GM12864 (cell line): ENCODE results near the gene SLC38A11.
"Not testable (repeated sequence)": the region's sequence is repeated elsewhere in the genome, so short reads cannot be mapped to it uniquely, and the experiment has no call there.

Experiments
- DNase-seq: peaks from one replicate; pipeline ENCODE4 v3.0.0-alpha.2; 2011; ENCODE audit warnings: low read depth
- H3K4me3 ChIP-seq: 2 replicates; pipeline ENCODE4 v1.5.1; 2011; ENCODE audit warnings: mild to moderate bottlenecking, low read depth, low read length, control low read depth
- TF ChIP-seq, protein P1 (sequence below): IDR thresholded peaks from 2 replicates; pipeline ENCODE4 v1.5.1; 2011; ENCODE audit warnings: low read depth, mild to moderate bottlenecking, moderate library complexity, low read length, control low read depth, inconsistent platforms; ENCODE audit errors: missing control alignments

SLC38A11 gene, protein sequence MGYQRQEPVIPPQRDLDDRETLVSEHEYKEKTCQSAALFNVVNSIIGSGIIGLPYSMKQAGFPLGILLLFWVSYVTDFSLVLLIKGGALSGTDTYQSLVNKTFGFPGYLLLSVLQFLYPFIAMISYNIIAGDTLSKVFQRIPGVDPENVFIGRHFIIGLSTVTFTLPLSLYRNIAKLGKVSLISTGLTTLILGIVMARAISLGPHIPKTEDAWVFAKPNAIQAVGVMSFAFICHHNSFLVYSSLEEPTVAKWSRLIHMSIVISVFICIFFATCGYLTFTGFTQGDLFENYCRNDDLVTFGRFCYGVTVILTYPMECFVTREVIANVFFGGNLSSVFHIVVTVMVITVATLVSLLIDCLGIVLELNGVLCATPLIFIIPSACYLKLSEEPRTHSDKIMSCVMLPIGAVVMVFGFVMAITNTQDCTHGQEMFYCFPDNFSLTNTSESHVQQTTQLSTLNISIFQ

DNA sequence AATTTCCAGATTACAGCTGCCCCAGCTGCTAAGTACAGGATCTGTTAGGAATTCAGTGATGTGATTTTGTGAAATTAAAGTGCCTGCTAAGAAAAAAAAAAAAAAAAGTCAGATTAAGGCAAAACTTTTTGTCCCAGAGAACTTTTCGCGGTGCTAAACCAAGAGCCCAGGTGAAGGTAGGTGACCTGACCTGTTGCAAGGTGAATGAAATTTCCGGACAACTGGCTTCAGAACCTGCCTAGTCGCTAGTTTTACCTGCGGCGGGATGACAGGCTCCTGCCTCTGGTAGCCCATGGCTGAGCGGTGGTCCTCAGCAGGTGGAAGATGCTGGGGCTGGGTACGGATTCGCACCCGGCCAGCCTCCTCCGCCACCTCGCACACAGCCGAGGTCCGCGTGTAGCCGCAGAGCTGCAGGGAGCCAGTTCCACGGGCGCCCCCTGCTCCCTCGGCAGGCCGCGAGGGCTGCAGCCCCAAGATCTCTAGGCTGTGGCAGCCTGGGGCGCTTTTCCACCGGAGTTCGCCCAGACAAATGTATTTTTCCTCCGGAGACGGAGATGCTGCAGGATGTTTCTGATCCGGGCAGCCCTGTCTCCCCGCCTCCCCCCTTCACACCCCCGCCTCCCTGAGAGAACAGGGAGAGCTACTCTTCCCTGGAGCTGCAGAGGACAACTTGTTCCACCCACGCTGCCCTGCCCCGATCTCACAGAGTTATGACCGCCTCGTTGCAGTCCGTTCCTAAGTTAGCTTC is at the start of gene SLC38A11:
Gene SLC38A11 (minus strand): TSS at position 572 of the 748 bp plus-strand sequence. CDS start 278 bp downstream, at position 294.
- no peak for DNase-seq
- TF ChIP-seq, protein P1, sequence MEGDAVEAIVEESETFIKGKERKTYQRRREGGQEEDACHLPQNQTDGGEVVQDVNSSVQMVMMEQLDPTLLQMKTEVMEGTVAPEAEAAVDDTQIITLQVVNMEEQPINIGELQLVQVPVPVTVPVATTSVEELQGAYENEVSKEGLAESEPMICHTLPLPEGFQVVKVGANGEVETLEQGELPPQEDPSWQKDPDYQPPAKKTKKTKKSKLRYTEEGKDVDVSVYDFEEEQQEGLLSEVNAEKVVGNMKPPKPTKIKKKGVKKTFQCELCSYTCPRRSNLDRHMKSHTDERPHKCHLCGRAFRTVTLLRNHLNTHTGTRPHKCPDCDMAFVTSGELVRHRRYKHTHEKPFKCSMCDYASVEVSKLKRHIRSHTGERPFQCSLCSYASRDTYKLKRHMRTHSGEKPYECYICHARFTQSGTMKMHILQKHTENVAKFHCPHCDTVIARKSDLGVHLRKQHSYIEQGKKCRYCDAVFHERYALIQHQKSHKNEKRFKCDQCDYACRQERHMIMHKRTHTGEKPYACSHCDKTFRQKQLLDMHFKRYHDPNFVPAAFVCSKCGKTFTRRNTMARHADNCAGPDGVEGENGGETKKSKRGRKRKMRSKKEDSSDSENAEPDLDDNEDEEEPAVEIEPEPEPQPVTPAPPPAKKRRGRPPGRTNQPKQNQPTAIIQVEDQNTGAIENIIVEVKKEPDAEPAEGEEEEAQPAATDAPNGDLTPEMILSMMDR = no peak
- H3K4me3 ChIP-seq = no peak within 1 kb of the TSS

DNA sequence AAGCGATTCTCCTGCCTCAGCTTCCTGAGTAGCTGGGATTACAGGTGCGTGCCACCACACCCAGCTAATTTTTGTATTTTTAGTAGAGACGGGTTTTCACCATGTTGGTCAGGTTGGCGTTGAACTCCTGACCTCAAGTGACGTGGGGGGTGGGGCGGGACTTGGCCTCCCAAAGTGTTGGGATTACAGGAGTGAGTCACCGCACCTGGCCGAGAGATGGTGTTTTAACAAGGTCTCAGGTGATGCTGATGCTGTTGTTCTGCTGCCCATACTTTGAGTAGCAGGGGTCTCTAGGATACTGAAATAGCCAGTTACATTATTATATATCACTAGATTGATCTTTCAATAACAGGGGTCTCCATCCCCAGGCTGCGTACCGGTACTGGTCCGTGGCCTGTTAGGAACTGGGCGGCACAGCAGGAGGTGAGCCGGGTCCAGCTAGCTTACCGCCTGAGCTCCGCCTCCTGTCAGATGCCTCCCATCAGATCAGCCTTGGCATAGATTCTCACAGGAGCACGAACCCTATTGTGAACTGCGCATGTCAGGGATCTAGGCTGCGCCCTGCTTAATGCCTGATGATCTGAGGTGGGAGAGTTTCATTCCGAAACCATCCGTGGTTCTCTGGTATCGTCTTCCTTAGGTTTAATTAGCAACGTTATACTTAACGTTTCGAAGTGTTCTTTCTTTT is 48.3 kb upstream of the SLC38A11 start:
- H3K4me3 ChIP-seq = no peak overlapping the region
- DNase-seq = no peak
- TF ChIP-seq, protein P1 = no peak

DNA sequence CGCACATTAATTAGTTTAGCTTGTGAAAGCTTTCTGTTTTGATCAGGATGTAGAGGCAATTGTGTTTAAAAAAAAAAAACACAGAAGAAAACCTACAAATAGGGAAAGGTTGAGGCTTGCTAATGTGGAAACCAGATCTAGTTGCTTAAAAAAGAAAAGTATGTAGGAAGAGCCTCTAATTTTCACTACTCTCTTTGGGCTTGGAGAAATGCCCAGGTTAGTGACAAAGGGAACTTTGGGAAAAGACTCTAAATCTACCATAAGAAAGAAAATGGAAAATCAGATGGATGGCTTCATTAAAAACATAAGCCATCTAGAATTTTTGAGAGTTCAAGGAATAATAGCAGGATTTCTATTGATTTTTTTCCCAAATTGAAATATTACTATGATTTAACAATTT is 47.3 kb upstream of the SLC38A11 start:
- H3K4me3 ChIP-seq = no peak overlapping the region
- no peak for DNase-seq
- TF ChIP-seq, protein P1 = no peak

DNA sequence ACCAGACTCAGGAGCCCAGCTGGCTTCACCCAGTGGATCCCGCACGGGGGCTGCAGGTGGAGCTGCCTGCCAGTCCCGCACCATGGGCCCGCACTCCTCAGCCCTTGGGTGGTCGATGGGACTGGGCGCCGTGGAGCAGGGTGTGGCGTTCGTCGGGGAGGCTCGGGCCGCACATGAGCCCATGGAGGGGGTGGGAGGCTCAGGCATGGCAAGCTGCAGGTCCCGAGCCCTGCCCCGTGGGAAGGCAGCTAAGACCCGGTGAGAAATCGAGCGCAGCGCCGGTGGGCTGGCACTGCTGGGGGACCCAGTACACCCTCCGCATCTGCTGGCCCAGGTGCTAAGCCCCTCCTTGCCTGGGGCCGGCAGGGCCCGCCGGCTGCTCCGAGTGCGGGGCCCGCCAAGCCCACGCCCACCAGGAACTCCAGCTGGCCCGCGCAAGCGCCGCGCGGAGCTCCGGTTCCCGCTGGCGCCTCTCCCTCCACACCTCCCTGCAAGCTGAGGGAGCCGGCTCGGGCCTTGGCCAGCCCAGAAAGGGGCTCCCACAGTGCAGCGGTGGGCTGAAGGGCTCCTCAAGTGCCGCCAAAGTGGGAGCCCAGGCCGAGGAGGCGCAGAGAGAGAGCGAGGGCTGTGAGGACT is 39.5 kb upstream of the SLC38A11 start:
- not testable (repeated sequence) for H3K4me3 ChIP-seq, DNase-seq

DNA sequence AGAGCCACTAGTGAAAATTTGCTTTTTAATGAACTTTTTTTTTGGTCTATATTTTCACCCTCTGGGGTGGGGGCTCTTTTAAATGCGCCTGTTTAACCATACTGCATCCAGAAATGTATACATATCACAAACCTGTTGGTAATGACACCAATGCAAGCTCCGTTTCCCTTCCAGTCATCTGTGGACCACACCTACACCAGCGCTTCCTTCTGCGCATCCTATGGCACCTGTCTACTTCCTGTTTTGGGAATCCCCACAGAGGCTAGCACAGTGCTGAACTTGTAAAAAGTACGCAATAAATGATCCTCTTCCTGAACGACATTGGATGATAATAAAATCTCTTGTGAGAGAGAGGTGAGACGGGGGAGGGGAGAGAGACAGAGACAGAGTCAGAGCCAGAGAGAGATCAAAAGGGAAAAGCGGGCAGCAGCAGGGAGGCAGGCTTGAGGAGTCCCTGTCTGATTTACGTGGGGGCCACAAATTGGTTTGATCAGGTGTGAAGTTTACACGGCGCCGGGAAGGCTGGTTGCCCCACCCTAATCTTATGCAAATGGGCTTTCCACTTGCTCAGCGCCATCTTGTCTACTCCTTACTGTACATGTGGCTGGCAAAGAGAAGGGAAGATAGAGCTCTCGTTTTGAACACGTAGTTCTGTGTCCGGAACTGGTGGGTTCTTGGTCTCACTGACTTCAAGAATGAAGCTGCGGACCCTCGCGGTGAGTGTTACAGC is 38.1 kb upstream of the SLC38A11 start:
- no peak for DNase-seq
- no peak overlapping the region for H3K4me3 ChIP-seq
- TF ChIP-seq, protein P1 = no peak

DNA sequence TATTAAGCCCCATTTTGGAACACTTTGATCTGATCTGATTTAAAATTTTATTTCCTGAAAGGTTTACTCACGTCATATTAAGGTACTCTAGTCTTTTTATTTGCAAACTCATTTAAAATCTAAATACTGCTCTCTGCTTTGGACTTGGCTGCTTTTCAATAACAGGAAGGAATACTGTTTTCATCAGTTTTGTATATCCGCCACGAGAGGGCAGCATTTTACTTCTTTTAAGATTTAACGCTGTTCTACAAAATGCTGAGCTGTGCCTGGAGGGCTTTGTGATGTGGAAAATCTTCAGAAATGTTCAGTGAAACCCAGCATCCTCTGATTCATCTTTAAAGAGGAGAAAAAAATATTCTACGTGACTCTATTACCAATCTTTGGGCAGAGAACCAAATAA is 37.5 kb upstream of the SLC38A11 start:
- H3K4me3 ChIP-seq = no peak overlapping the region
- DNase-seq = peak; percentile 29
- TF ChIP-seq, protein P1 = peak; percentile 38

DNA sequence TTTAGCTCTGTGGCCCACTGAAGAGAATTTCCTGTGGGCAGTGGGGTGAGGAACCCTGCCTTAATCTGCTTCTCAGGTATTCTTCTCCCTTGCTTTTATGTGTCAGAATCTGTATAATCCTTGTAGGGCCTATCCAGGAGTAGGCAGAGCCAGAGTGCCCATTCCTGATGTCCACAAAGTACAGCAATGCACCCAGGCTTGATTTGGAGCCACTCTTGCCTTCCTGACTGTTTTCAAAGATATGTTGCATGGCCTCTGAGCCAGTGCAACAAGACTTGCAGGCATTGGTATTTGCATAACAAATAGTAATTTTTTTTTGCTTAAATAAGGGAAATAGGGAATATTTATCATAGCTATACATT is 36.7 kb upstream of the SLC38A11 start:
- DNase-seq, H3K4me3 ChIP-seq: not testable (repeated sequence)

DNA sequence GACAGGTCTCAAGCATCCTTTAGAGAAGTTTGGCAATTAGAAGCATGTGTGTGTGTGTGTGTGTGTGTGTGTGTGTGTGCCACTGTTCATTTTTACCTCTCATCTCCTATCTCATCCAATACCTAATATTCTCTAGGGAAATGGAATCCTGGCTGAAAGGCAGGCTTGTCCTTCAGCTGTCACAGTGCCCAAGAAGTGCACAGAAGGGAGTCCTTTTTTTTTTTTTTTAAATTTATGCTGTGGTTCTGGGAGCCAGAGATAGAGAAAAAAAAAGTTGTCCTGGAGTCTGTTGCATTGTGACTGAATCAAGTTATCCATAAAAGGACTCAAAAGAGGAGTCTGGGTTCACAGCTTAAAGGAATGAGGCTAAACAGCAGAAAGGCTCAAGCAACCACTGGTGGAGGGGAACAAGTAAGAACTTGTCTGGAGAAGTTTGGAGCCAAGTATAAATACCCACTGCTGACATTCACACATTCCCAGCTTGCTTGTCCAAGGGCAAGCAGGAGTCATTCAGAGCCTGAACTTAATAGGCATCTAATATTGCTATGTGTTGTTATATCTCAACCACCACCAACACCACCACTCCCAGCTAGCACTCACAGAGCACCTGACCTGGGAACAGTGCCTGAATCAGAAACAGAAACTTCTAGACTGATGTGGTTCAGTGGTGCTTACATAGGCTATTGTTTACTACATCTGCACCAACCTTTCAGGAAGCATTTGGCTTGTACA is 36.2 kb upstream of the SLC38A11 start:
- not testable (repeated sequence) for DNase-seq, H3K4me3 ChIP-seq

DNA sequence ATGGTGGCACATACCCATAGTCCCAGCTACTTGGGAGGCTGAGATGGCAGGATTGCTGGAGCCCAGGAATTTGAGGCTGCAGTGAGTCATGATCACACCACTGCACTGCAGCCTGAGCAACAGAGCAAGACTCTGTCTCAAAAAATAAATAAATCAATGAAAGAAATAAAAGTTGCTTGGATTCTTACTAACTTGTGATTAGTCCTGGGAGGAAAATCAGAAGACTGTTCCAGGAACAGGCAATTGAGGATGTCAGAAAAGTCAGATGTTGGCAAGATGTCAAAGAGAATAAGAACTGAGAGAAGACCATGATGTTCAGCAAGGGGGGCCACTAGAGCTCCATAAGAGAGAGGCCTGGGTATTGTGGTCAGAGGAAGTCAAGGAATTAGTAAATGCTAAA is 35.6 kb upstream of the SLC38A11 start:
- not testable (repeated sequence) for H3K4me3 ChIP-seq, DNase-seq

DNA sequence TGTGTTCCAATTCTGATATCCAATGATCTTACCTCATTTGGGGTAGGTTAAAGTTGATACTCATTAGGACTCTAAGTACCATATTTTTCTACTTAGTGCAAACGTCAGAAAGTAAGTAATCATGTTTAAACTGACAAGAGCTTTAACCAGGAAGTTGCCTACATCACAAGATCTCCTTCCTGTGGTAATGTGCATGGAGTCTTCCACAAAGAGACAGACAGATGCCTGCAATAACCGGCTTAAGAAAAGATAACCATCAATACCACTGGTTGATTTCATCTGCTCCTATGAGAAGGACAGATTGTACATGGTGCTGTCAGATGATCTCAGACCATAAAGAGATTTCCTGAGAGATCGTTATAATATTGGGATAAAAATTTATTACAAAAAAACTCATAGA is 33.5 kb upstream of the SLC38A11 start:
- not testable (repeated sequence) for DNase-seq, H3K4me3 ChIP-seq
